ENCODE results near the gene TMEM79.

TMEM79 gene

GRCh38 chr1:156244712-156245111 is 39.4 kb upstream of the TMEM79 start:
- TF ChIP-seq ZFX (IDR thresholded peaks at IDR 0.05; ENCODE audit: borderline replicate concordance): no peak
- peak overlapping the region; percentile 26; the same call in 1 of the 2 replicates for H3K27ac ChIP-seq

- peak overlapping the region; percentile 55 for H3K27ac ChIP-seq
- TF ChIP-seq CTCF (IDR thresholded peaks at IDR 0.05): no peak
- no peak for TF ChIP-seq ZFX (IDR thresholded peaks at IDR 0.05; ENCODE audit: borderline replicate concordance)
Observed at GRCh38 chr1:156245451-156246232, 38.5 kb upstream of the TMEM79 start.

GRCh38 chr1:156246241-156246780 is 37.8 kb upstream of the TMEM79 start:
- no peak for TF ChIP-seq CTCF (IDR thresholded peaks at IDR 0.05)
- no peak for TF ChIP-seq ZFX (IDR thresholded peaks at IDR 0.05; ENCODE audit: borderline replicate concordance)
- H3K27ac ChIP-seq: peak overlapping the region; percentile 55

- peak overlapping the region; percentile 55 for H3K27ac ChIP-seq
- no peak; the same call in 1 of the 2 replicates for TF ChIP-seq CTCF (IDR thresholded peaks at IDR 0.05)
- TF ChIP-seq ZFX (IDR thresholded peaks at IDR 0.05; ENCODE audit: borderline replicate concordance): no peak
Observed at GRCh38 chr1:156246781-156247459, 37.2 kb upstream of the TMEM79 start.

GRCh38 chr1:156247460-156248322 is 36.4 kb upstream of the TMEM79 start, which contains the start of gene PAQR6:
Gene PAQR6 (minus strand): TSS chr1:156248056. CDS start chr1:156246731, 1,325 bp downstream.
- TF ChIP-seq CTCF (IDR thresholded peaks at IDR 0.05) (no peak), ZFX (IDR thresholded peaks at IDR 0.05; ENCODE audit: borderline replicate concordance) (no peak)

GRCh38 chr1:156248323-156248683 is 35.8 kb upstream of the TMEM79 start:
- peak overlapping the region; percentile 55 for H3K27ac ChIP-seq
- no peak for TF ChIP-seq ZFX (IDR thresholded peaks at IDR 0.05; ENCODE audit: borderline replicate concordance)
- no peak for TF ChIP-seq CTCF (IDR thresholded peaks at IDR 0.05)

More at GRCh38 chr1:156247460-156248322, 36.4 kb upstream of the TMEM79 start, which contains the start of gene PAQR6:
- peak within 1 kb of the TSS; percentile 55 for H3K27ac ChIP-seq

GRCh38 chr1:156249593-156249992 is 34.5 kb upstream of the TMEM79 start:
- no peak for TF ChIP-seq ZFX (IDR thresholded peaks at IDR 0.05; ENCODE audit: borderline replicate concordance)
- TF ChIP-seq CTCF (IDR thresholded peaks at IDR 0.05): no peak

More at GRCh38 chr1:156249593-156249992, 34.5 kb upstream of the TMEM79 start:
- H3K27ac ChIP-seq: peak overlapping the region; percentile 55; the same call in 1 of the 2 replicates
